Measurements from ENCODE around the gene NGEF.
"Not testable (repeated sequence)": the region's sequence is repeated elsewhere in the genome, so short reads cannot be mapped to it uniquely, and the experiment has no call there.

The NGEF gene

DNA sequence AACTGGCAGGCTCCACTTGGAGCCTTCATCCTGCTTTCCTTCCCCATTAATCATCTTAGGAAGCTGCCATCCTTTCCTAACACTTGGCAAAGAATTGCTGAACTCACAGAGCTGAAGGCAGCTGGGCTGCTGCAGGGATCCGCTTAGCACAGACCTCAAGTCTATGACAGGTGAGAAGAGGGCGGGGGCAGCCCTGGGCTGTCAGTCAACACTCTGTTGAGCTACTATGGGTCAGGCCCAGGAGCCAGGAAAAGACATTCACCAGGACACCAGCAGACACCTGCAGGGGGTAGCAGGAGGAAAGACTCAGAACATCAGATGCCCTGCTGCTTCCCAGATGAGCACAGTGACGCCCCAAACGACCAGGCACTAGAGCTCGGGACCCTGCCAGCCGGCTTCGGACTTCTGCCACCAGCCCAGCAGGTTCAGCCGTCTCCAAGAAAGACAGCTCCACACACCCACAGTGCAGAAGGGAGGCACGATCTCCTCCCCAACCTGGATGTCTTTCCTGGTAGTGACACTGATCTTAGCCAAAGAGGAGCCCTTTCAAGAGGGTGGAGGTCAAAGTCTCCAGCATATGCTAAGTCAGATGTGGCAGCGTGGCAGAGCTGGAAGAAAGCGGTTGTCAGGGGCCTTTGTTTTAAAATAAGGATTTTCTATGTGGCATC lies 87.8 kb downstream of the NGEF start:
- DNase-seq = no peak

GRCh38 chr2:232924433-232924832 lies 88.6 kb downstream of the NGEF start:
- no peak for DNase-seq

DNA sequence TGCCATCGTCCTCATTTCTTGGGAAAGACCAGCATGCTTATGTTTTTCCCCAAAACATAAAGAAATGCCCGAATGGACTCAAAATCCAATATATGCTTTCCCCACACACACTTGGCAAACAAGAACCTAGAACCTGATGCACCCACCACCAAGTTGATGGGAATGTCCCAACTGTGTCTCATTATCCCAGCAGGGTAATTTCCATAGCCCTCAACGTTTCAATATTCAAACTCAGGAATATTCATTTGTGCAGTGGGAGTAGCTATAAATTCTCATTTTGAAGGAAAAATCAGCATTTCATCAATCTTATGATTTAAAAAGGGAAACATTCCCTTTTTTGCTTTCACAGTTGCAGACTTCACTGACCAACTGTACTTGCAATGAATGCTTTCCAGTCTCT lies 92.3 kb downstream of the NGEF start:
- no peak for DNase-seq

GRCh38 chr2:232920055-232920454 lies 93.0 kb downstream of the NGEF start:
- no peak for DNase-seq

DNA sequence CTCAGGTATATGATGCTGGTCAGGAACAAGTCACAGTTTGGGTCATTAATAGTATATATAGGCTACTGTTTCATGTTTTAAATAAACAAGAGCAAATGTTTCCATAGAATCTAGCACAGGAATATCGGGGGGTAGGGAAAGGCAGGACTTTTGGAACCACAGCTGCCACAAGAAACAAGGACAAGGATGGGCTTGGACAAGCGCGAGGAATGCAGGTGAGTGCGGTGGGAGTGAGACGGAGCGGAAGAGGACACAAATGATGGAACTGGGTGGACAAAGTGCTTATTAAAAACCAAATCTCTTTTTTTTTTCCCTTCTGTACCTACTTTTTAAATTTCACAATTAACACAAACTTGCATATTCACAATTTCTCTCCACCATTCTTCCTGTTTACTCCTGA lies 93.9 kb downstream of the NGEF start:
- DNase-seq = no peak

- DNase-seq = no peak
These were observed 99.2 kb downstream of the NGEF start for GRCh38 chr2:232913903-232914302.

DNA sequence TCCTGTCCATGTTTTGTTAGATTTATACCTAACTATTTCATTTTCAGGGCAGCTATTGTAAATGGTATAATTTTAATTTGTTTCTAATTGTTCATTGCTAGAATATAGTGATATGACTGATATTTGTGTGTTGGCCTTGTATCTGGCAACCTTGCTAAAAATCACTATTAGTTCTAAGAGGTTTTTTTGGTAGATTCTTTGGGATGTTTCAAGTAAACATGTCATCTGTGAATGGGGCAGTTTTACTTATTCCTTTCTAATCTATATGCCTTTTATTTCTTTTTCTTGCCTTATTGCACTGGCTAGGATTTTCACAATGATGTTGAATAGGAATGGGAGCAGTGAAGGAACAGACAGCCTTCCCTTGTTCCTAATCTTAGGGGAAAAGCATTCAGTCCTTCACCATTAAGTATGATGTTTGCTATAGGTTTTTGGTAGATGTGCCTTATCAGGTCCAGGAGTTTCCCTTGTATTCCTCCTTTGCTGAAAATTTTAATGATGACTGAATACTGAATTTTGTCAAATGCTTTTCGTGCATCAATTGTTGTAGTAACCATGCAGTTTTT lies 101.3 kb downstream of the NGEF start:
- DNase-seq = no peak

- DNase-seq = no peak
These were observed 102.7 kb downstream of the NGEF start for GRCh38 chr2:232910376-232910775.

- DNase-seq = no peak
These were observed 104.4 kb downstream of the NGEF start for GRCh38 chr2:232908695-232909094.

DNA sequence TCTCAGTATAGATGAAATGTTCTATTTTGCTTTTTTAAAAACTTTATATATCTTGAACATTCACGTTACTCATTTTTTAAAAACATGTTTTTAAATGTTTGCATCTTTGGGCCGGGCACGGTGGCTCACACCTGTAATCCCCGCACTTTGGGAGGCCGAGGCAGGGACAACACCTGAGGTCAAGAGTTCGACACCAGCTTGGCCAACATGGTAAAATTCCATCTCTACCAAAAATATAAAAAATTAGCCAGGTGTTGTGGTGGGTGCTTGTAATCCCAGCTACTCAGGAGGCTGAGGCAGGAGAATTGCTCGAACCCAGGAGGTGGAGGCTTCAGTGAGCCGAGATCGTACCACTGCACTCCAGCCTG lies 105.4 kb downstream of the NGEF start:
- DNase-seq = not testable (repeated sequence)

DNA sequence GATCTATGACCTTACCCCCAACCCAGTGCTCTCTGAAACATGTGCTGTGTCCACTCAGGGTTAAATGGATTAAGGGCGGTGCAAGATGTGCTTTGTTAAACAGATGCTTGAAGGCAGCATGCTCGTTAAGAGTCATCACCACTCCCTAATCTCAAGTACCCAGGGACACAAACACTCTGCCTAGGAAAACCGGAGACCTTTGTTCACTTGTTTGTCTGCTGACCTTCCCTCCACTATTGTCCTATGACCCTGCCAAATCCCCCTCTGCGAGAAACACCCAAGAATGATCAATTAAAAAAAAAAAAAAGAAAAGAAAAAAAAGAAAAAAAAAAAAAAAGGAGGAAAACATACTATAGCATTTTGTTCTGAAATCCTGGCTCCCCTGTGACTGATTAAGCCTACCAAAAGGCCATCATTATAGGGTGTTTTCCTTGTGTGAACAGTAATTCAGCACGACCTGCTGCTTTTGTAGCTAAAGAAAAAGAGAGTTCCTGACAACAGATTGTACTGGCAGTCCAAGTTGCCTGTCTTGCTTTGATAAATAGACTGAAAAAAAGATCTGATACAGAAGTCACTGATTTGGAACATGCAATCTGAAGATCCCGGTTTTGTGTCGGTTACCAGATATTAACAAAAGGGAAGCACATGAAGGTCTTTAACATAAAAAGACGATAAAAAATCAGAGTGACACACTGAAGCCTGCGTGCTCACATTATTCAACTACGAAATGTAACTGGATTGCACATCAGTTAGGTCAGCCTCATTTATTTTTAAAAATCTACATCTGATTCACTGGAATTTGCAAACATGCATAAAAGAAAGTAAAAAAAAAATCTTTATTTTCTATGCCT lies 106.0 kb downstream of the NGEF start:
- DNase-seq = not testable (repeated sequence)

DNA sequence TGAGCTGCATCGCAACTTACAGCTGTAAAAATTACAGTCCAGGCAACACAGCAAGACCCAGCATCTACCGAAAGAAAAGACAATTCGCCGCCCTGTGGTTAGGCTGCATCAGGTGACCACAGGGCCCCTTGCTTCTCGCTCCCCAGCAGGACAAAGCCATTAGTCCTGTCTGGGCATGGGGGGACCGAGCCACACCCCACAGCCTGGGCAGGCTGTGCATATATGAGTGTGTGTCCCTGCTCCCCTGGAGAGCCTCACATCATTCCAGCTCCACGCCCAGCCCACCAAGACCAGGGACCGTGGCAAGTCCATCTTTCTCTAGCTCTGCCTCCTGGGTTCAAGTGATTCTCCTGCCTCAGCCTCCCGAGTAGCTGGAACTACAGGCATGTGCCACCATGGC lies 109.1 kb downstream of the NGEF start:
- no peak for DNase-seq

DNA sequence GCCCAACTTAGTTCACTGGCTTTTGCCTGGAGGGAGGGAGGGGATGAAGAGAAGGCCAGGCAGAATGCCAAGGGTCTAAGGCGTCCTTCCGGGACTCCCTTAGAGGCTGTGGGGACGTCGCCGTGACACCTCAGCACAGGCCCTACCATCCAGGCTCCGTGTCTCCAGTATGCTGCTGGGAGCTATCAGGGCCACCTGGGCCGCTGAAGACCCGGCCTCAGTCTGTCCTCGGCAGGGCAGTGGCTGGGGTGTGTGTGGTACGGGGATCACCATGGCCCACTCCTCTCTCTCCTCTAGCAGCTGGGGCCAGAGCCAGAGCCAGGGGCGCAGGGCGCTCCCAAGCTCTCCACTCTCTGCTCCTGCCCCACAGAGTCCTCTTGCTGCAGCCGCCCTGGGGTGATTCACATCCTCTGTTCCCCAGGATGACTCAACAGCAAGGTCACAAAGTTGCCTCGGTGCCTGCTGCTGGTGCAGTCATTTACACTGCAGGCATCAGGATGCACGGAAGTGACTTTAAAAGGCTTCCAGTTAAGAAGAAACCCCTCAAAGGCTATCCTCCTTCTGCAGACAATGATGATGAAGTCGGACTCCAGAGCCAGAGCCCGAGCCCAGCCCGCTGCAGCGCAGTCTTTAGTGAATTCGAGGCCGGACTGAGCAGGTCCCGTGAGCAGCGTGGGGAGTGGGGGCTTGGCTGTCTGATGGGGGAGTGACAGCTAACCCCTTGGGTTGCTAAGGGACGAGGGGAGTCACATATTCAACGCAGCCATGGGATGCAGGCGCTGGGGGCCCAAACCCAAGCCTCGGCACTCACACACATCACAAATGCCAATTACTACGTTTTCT lies 111.1 kb downstream of the NGEF start:
- DNase-seq = no peak

DNA sequence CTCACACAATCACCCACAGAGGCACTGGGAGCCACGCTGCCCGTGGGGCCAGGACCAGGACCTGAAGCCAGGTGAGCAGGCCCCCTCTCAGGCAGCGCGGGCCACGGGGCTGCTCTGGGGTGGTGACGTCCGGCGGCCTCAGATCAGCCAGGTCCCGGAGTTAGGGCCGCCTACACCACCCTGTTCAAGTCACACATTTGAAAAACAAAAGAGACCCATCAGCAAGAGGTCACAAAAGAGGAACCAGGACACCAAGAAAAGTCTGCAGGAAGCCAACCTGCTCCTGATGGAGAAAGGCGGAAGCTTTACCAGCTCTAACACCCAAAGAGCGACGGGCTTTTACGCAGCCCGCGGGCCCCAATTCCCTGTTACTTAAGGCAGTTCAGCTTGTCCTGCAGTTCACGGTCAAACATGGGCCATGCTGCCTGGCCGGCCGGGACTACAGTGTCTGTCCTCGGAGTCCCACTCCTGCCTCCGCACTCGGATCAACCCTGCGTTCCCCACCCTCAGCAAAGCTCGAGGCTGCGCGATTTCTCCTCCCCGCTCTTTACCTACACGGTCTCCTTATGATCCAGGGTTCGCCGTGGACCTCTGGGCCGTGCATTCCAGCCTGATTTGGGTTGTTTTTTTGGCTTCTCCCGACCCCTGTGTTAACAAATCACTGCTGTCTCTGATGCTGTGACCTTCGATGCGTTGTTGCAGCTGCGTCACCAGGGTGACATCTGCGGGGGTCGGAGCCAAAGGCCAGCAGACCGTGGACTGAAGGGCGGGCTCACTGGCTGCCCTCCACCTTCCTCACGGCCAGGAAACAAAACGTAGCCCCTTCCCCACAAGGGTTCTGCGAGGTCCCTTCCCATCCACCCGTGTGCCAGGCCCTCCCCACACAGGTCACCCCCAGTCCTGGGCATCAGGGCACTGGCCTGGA lies 112.0 kb downstream of the NGEF start:
- DNase-seq = no peak

GRCh38 chr2:232898592-232899543 lies 114.2 kb downstream of the NGEF start:
- DNase-seq = no peak

- no peak for DNase-seq
These were observed 115.3 kb downstream of the NGEF start for GRCh38 chr2:232897598-232898408.

DNA sequence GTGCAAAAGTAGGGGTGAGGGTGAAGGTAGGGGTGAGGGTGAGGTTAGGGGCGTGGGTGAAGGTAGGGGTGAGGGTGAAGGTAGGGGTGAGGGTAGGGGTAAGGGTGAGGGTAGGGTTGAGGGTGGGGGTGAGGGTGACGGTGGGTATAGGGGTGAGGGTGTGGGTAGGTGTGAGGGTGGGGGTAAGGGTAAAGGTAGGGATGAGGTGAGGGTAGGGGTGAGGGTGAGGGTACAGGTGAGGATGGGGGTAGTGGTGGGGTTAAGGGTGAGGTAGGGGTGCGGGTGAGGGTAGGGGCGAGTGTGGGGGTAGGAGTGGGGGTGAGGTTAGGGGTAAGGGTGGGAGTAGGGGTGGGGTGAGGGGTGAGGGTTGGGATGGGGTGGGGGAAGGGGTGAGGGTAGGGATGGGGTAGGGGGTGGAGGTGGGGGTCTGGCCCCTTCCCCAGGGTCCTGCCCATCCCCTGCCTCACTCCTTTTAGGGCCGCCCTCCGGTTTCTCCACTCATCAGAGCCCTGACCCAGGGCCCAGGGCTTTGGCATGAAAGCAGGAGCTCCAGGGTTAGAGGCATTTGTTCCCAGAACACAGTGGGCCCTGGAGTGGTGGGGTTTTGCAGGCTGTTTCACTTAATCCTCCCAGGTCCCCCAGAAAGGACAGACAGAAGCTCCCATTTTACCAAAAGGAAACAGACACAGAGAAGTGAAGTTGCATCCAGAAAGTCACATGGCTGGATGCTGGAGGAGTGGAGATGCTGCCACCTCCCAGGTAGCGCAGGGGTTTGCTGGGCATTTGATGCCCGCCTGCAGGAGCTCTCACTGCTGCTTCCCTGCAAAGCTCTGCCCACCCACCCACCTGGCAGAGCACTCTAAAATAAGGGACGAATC lies 116.1 kb downstream of the NGEF start:
- no peak for DNase-seq

DNA sequence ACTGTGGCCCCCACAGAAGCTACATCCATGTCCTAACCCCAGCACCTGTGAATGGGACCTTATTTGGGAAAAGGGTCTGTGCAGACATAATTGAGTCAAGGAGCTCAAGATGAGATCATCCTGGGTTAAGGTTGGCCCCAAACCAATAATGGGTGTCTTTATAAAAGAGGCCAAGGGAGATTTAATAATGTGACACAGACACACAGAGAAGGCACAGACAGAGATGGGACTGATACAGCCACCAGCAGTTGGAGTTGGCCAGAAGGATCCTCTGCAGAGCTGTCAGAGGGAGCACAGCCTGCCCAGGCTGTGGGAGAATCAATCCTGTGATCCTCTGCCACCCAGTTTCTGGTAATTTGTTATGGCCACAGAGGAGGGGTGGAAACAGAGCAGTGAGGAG lies 116.9 kb downstream of the NGEF start:
- DNase-seq = no peak

GRCh38 chr2:232894746-232895145 lies 118.3 kb downstream of the NGEF start:
- no peak for DNase-seq

All from NCI-H1694 treated with DMSO at 0.1 percent for 48 hours (cell line).